ENCODE measurements around the gene XPR1. TPM values are rescaled to one million over a fixed set of nuclear protein-coding genes. Genes with fewer than 3 reads are reported as not detected.

XPR1 gene
- total RNA-seq, 1 experiment from 2014 or later: 36.1 TPM

DNA sequence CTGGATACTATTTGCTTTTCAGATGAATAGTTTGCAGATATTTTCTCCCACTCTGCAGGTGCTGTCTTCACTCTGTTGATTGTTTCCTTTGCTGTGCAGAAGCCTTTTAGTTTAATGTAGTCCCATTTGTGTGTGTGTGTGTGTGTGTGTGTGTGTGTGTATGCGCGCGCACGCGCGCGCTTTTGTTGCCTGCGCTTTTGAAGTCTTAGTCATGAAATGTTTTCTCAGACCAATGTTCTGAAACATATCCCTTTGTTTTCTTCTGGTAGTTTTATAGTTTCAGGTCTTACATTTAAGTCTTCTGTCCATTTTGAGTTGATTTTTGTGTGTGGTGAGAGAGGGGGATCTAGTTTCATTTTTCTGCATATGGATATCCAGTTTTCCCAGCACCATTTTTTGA lies 63.5 kb downstream of the XPR1 start:
- no TSS peak for BruUV-seq (replicated peaks)
- no peaks in the 10 kb centered on the region for H3K27me3 ChIP-seq (ENCODE audit: control insufficient read depth, insufficient read depth, low read length)
- in situ Hi-C loops (cut with HindIII; ENCODE audit: low pct_unique_long_range_greater_than_20kb, low sequenced_read_pairs): no loop called here
- H3K9me3 ChIP-seq (ENCODE audit: control insufficient read depth, insufficient read depth, low read depth, low read length): peaks cover 12% of the 10 kb centered on the region; the same call in 1 of the 2 replicates
- no peak overlapping the region for H3K4me3 ChIP-seq (ENCODE audit: low read depth in 2 of 2, low read length in 2 of 2)
- H3K27ac ChIP-seq (ENCODE audit: low read length): no peak overlapping the region
- POLR2A ChIA-PET: no interaction called here
- H3K36me3 ChIP-seq (ENCODE audit: control insufficient read depth, insufficient read depth, low read length): no peaks in the 10 kb centered on the region
- intact Hi-C loops (cut with micrococcal nuclease; ENCODE audit: unreplicated experiment): no loop called here
- ATAC-seq: no peak
- CTCF ChIA-PET: no interaction called here
- H3K4me1 ChIP-seq (ENCODE audit: control insufficient read depth, insufficient read depth, low read length): no peaks in the 10 kb centered on the region; the same call in 1 of the 2 replicates
- DNase-seq (ENCODE audit: low read depth, low spot score): no peak
- TF ChIP-seq POLR2AphosphoS5 (IDR thresholded peaks at IDR 0.05; ENCODE audit: low read depth, low read length): no peak
- no peak for TF ChIP-seq REST (IDR thresholded peaks at IDR 0.05; ENCODE audit: insufficient read depth in 1 of 2, low read depth in 2 of 2, low read length in 1 of 2)
- TF ChIP-seq, protein P1, sequence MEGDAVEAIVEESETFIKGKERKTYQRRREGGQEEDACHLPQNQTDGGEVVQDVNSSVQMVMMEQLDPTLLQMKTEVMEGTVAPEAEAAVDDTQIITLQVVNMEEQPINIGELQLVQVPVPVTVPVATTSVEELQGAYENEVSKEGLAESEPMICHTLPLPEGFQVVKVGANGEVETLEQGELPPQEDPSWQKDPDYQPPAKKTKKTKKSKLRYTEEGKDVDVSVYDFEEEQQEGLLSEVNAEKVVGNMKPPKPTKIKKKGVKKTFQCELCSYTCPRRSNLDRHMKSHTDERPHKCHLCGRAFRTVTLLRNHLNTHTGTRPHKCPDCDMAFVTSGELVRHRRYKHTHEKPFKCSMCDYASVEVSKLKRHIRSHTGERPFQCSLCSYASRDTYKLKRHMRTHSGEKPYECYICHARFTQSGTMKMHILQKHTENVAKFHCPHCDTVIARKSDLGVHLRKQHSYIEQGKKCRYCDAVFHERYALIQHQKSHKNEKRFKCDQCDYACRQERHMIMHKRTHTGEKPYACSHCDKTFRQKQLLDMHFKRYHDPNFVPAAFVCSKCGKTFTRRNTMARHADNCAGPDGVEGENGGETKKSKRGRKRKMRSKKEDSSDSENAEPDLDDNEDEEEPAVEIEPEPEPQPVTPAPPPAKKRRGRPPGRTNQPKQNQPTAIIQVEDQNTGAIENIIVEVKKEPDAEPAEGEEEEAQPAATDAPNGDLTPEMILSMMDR (IDR thresholded peaks at IDR 0.05): no peak
- no peak for TF ChIP-seq TCF7L2 (IDR thresholded peaks at IDR 0.05; ENCODE audit: low read depth, low read length)
- TF ChIP-seq SIN3A (IDR thresholded peaks at IDR 0.05; ENCODE audit: borderline replicate concordance, insufficient read depth, low read depth, low read length): no peak

GRCh38 chr1:180696361-180696760 lies 64.5 kb downstream of the XPR1 start:
- BruUV-seq (replicated peaks): no TSS peak
- intact Hi-C loops (cut with micrococcal nuclease; ENCODE audit: unreplicated experiment): no loop called here
- CTCF ChIA-PET: no interaction called here

More at GRCh38 chr1:180696361-180696760, 64.5 kb downstream of the XPR1 start:
- H3K36me3 ChIP-seq (ENCODE audit: control insufficient read depth, insufficient read depth, low read length): no peaks in the 10 kb centered on the region
- ATAC-seq: no peak
- in situ Hi-C loops (cut with HindIII; ENCODE audit: low pct_unique_long_range_greater_than_20kb, low sequenced_read_pairs): no loop called here
- no peaks in the 10 kb centered on the region for H3K4me1 ChIP-seq (ENCODE audit: control insufficient read depth, insufficient read depth, low read length)
- POLR2A ChIA-PET: no interaction called here
- no peak overlapping the region for H3K27ac ChIP-seq (ENCODE audit: low read length)
- no peak for TF ChIP-seq POLR2AphosphoS5 (IDR thresholded peaks at IDR 0.05; ENCODE audit: low read depth, low read length)
- TF ChIP-seq, protein P1 (IDR thresholded peaks at IDR 0.05): no peak
- no peak for TF ChIP-seq TCF7L2 (IDR thresholded peaks at IDR 0.05; ENCODE audit: low read depth, low read length)
- no peak for TF ChIP-seq REST (IDR thresholded peaks at IDR 0.05; ENCODE audit: insufficient read depth in 1 of 2, low read depth in 2 of 2, low read length in 1 of 2)
- no peak for TF ChIP-seq SIN3A (IDR thresholded peaks at IDR 0.05; ENCODE audit: borderline replicate concordance, insufficient read depth, low read depth, low read length)
- DNase-seq (ENCODE audit: low read depth, low spot score): no peak
- H3K27me3 ChIP-seq (ENCODE audit: control insufficient read depth, insufficient read depth, low read length): no peaks in the 10 kb centered on the region
- no peak overlapping the region for H3K4me3 ChIP-seq (ENCODE audit: low read depth in 2 of 2, low read length in 2 of 2)
- peaks cover 12% of the 10 kb centered on the region; the same call in 1 of the 2 replicates for H3K9me3 ChIP-seq (ENCODE audit: control insufficient read depth, insufficient read depth, low read depth, low read length)
